NCI-H1436 (cell line): Measurements from ENCODE around the gene GSAP.
"Not testable (repeated sequence)": the region's sequence is repeated elsewhere in the genome, so short reads cannot be mapped to it uniquely, and the experiment has no call there.

Source experiments
- DNase-seq: peaks from one replicate; lab custom pipeline; 2025; lab: John Stamatoyannopoulos, UW

Gene GSAP

DNA sequence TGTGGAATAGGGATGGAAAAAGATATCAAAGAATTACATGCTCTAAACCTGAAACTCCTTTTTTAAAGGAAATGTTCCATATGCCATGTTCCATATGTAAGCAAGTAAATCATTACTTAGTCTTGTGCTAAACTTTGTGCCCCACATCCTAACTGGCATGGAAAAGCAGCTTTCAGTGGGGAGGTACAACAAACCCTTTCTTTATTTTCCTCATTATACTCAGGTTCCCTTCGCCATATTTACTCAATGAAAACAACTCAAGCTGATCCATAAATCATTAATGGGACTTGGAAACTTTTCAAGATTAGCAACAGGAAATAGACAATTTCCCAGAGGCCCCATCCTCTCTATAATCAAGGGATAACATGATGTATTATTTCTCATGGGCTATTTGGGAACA lies 56.0 kb downstream of the GSAP start:
- no peak for DNase-seq

GRCh38 chr7:77359599-77359998 lies 56.5 kb downstream of the GSAP start:
- DNase-seq, result no peak

DNA sequence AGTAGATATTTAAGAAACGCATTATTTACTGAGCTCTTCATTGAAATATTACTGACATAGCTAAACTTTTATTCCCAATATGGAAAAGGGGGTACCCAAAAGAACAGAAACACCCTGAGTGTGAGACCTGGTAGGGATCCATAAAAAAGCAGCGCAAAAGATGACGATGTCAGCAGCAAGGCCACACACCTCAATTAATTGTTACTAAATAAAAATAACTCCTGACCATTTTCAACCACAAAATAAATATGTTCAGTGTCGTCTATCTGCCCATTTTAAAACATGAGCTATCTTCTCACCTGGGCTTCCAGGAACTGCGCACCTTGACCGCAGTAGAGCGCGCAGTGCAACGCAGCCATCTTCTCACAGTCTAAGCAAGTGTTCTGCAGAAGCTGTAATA lies 61.2 kb downstream of the GSAP start:
- no peak for DNase-seq

DNA sequence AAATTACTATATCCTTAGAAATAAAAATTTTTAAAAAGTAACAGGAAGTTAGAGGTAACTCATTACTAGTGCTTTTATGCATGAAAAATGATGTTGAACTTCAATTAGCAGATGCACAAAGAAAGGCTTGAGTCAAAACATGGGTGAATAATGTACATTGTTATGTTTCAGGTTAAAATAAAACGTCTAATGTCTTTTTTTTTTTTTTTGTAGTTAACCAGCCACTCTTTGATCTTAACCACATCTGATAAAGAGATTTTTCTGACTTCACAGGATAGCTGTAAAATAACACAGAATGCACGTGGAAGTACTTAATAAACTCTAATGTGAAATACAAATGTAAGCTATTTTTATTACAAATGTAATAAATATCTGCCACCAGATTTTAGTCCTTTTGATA lies 61.7 kb downstream of the GSAP start:
- DNase-seq, result no peak

DNA sequence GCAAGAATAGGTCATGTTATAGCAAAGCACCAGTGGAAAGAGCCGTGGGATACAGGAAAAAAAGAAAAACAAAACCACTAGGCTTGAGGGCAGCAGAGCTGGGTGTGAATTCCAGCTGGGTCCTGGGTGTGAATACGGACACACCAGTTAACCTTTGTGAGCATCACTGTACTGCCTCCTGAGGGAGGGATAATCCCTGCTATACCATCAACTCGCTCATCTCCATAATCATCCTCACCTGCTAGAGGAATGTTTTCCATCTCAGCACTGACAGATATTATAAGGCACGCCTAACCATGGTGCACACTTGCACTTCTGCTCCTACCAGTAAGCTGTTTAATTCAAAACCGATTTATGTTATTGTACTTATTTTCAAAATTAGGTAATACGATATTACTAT lies 62.2 kb downstream of the GSAP start:
- DNase-seq, result no peak

DNA sequence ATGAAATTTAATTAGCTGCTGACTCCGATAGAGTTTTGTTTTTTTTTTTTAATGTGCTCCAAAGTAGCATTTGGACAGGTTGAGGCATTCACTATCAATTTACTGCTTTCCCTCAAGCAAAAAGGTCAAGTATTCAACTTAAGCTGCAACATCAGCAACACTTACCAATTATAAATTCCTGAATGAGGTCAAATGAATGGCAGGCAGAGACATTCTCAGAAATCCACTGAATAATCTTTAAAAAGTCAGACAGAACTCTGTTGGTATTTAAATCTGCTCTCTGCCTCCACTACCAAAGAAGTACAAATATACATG lies 62.8 kb downstream of the GSAP start:
- no peak for DNase-seq

GRCh38 chr7:77352665-77353406 lies 63.3 kb downstream of the GSAP start:
- no peak for DNase-seq

DNA sequence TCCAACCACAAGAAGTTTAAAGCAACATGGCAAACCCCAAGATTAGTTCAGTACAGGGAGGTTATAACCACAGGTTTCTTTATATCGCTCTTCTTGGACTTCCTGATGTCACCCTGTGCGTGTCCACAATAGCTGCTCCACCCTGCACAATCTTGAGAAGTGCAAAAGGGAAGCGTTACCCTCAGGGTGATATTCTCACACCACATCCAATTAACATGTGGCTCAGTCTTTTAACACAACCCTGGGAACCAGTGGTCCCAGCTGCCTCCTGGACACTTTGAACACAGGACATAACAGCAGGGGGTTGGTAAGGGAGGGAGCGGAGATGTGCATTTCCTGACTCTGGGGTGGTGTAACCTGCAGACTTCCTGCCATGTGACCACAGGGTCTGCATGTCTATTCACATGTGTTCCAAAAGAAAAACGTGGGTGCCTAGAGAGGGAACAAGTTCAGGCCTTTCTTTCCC lies 64.6 kb downstream of the GSAP start:
- no peak for DNase-seq

DNA sequence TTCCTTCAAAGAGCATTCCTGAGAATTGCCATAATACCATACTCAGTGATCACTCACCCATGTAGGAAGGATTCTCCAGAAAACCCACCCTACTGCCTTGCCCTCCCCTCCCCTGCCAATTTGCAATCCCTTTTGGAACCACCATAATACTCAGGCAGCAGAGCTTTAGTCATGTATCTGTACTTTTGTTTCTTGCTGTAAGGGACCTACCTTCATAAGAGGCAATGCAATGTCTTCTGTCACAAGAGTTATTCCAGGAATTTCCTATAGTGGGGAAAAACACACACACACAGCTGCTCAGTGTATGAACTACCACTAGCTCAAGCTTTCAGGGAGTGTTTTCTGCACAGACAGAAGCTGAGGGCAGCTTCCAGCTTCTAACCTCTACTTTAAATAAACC lies 67.0 kb downstream of the GSAP start:
- DNase-seq, result no peak

GRCh38 chr7:77348371-77348813 lies 67.8 kb downstream of the GSAP start:
- no peak for DNase-seq

DNA sequence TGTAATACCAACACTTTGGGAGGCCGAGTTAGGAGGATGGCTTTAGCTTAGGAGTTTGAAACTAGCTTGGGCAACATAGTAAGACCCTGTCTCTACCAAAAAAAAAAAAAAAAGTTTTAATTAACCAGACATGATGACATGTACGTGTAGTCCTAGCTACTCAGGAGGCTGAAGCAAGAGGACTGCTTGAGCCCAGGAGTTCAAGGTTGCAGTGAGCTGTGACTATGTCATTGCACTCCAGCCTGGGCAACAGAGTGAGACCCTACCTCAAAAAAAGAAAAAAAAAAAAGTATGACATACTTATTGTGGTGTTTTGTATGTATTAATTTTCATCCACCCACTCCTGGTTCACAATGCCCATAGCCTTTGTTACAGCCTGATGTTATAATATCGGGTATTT lies 69.7 kb downstream of the GSAP start:
- no peak for DNase-seq

GRCh38 chr7:77345426-77345825 lies 70.7 kb downstream of the GSAP start:
- DNase-seq, result not testable (repeated sequence)

DNA sequence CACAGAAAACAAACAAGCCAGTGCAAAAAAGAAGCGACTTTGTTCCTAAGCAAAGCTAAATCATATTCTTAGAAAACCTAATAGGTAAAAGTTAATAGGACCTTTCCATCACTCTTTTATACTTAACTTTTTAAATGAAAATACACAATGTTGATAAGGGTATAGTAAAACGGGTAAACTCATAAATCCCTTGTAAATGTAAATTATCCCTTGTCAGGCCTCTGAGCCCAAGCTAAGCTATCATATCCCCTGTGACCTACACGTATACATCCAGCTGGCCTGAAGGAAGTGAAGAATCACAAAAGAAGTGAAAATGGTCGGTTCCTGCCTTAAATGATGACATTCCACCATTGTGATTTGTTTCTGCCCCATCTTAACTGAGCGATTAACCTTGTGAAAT lies 76.4 kb downstream of the GSAP start:
- DNase-seq, result no peak

DNA sequence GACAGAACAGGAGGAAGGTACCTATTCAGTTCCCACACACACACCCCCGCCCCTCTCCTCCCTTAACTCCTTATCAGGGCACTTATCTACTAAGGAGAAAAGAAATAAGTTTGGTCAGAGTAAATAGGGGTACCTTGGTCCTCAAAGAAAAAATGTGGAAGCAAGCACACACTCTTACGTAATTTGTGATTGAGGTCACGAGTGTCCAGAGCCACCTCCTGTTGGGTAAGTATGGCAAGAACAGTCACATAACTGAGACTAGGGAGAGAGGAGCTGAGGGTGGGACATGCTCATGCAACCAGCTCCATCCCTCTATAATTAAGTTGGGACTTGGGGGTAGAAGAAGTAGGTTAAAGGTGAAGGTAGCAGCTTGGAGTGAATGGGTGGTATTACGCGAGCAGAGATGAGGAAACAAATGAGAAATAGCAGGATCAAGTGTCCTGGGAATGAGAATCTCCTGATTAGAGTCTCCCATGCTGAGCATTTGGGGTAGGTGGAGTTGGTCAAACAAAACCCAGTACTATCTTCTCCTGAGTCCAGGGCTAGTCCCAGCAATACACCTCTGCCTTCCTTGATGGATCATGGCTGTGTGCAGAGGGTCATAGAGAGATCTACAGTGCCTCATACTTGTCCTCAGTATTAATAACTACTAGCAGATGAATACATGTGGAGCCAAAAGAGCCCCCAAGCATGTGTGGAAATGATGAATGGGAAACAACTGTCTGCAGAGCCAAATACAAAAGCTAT lies 77.1 kb downstream of the GSAP start:
- DNase-seq, result no peak

DNA sequence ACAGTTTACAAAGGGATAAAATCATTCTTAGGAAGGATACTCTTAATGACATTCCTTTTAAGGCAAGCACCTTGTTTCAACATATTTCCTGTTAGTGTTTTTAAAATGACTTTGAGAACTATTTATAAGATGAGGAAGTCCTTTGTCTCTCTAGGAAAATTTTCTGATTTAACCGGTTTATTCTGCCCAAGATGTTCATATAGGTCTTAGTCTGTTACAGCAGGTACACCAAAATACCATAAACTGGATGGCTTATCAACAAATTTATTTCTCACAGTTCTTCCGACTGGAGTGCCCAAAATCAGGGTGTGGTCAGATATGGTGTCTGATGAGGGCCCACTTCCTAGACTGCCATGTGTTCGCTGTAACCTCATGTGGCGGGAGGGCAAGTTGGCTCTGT lies 77.9 kb downstream of the GSAP start:
- DNase-seq, result no peak

- DNase-seq, result no peak
These were observed 78.6 kb downstream of the GSAP start for GRCh38 chr7:77337456-77337990.

- DNase-seq, result no peak
These were observed 80.6 kb downstream of the GSAP start for GRCh38 chr7:77335581-77335980.

- not testable (repeated sequence) for DNase-seq
These were observed 82.1 kb downstream of the GSAP start for GRCh38 chr7:77334039-77334438.

DNA sequence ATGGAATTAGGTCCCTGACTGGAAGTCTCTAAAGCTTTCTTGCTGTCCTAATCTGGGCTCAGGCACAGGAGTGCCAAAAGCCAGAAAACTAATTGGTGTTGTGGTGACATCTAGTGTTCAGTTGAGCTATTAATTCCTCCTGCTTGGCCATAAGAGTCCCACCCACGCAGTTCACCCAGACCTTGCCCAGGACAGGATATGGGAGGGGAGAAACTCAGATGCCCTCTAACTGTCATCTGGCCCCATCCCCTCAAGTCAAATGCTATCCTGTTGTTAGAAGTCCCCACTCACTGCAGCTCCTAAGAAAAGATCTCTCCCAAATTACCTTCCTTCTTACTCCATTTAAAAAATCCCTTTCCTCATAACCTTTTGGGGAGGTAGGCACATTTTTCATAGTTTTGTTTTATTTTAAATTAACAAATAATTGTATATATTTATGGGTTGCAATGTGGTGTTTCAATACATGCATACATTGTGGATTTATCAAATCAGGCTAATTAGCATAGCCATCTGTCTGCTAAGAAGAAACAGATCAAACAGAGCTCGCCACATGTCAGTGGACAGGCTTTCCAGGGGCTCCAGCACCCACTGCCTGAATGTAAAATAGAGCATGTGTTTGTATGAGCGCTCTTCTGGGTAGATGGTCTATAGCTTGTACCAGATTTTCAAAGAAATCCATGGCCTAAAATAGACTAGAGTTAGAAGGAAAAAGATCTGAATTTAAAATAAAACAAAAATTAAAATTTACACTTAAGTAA lies 84.0 kb downstream of the GSAP start:
- peak; percentile 71 for DNase-seq

- peak; percentile 7 for DNase-seq
These were observed 85.8 kb downstream of the GSAP start for GRCh38 chr7:77330169-77330882.

- no peak for DNase-seq
These were observed 86.5 kb downstream of the GSAP start for GRCh38 chr7:77329466-77330168.
